Choroid plexus epithelial cell (primary cell): ENCODE data around the gene PIBF1.

Experiments
- DNase-seq: peaks from one replicate; pipeline ENCODE4 v3.0.0-alpha.2; 2010; ENCODE audit warnings: low read depth
- H3K4me3 ChIP-seq: 2 replicates; pipeline ENCODE4 v1.5.1; 2011; ENCODE audit warnings: low read depth, mild to moderate bottlenecking, control low read depth, low read length, moderate library complexity
- CTCF ChIP-seq: conservative IDR thresholded peaks from 2 replicates; pipeline ENCODE4 v1.5.1; 2011; ENCODE audit warnings: low read depth, mild to moderate bottlenecking, control low read depth, inconsistent platforms, low read length, moderate library complexity

Gene PIBF1

DNA sequence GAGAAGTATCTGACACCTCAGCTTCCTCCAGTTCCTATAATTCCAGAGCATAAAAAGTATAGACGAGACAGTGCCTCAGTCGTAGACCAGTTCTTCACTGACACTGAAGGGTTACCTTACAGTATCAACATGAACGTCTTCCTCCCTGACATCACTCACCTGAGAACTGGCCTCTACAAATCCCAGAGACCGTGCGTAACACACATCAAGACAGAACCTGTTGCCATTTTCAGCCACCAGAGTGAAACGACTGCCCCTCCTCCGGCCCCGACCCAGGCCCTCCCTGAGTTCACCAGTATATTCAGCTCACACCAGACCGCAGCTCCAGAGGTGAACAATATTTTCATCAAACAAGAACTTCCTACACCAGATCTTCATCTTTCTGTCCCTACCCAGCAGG lies 279.9 kb downstream of the PIBF1 start:
- DNase-seq: no peak
- TF ChIP-seq CTCF: no peak
- no peak overlapping the region for H3K4me3 ChIP-seq

DNA sequence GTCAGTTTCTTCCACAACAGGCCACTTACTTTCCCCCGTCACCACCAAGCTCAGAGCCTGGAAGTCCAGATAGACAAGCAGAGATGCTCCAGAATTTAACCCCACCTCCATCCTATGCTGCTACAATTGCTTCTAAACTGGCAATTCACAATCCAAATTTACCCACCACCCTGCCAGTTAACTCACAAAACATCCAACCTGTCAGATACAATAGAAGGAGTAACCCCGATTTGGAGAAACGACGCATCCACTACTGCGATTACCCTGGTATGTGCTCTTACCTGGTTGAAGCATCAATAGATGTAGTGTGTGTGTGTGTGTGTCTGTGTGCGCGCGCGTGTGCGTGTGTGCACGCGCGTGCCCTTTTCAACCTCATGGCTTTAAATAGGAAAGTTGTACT lies 280.5 kb downstream of the PIBF1 start:
- TF ChIP-seq CTCF: no peak
- DNase-seq: no peak
- H3K4me3 ChIP-seq: no peak overlapping the region

GRCh38 chr13:73063166-73063565 lies 281.2 kb downstream of the PIBF1 start:
- no peak for TF ChIP-seq CTCF
- no peak for DNase-seq
- no peak overlapping the region for H3K4me3 ChIP-seq

DNA sequence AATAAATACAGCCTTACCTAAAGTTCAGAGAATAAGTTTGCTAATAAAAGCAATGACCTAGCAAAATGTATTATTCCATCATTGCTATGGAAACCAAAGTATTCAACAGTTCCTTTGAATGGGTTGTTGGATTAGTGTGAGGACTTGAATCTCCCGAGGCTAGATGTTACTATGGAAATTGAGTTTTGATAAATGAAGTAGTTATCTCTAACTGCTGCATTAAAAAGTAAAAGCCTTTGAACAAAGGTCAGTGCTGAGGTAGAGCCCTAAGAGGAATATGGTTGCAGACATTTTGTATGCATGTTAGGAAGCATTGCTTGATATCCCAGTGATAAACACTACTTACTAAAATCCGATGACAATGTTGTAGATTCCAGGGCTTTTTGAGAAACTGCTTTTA lies 283.1 kb downstream of the PIBF1 start:
- H3K4me3 ChIP-seq: no peak overlapping the region
- DNase-seq: no peak
- no peak for TF ChIP-seq CTCF

DNA sequence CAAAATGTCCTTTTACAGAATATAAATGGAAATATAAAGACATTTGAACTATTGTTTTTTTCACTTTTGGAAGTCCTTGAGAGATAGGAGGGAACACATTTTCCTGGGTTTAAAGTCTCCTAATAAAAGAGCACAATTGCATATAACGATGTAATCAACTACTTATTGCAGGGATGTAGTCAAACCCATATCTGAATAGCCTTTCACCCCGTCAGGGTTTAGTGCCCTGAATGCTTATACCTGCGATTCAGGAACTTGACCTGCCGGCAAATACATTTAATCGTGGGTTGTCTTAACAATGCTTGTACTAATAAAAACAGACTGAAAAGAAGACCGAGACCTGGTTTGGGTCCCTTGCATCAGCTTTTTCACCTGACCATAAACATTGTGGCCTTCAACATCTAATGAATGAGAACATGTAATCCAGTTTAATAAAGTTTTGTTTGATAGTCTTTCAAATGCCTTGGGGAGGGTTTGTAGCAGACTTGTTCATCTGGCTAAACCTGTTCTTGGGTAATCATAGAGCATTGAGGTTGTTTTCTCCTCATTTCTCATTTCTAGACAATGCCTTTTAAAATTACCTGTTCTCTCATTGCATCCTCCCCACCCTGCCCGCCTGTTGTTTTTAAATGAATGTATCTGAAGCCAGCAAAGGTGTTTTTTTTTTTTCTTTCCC lies 283.9 kb downstream of the PIBF1 start:
- no peak for TF ChIP-seq CTCF
- DNase-seq: no peak
- no peak overlapping the region for H3K4me3 ChIP-seq
